ENCODE measurements around the gene TTC7B. TPM values are rescaled to one million over a fixed set of nuclear protein-coding genes. Genes with fewer than 3 reads are reported as not detected.

Gene TTC7B
- total and polyA plus RNA-seq, 2 donors (not counting 1 experiment from before 2014, with no cell fraction given) = 18.8 to 37.5 TPM

DNA sequence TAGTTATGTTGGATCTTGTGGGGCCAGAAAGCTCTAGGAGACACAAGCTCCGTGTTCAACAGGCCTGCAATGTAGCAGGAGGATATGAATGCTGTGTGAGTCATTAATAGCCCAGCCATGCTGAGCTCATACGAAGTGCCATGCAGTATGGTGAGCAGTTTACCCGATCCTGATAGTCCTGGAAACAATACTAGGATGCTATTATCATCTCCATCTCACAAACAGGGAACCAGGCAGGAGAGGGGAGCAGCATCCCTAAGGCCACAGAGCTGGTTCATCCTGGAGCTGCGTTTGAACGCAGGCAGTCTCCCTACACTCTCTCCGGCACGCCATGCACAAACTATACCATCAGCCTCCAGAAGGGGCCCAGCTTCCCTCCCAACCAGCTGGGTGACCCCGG is 20.5 kb downstream of the TTC7B start:
- Histone ChIP-seq H3K9ac (ENCODE audit: insufficient read depth, low read length) (no peak overlapping the region), H2AFZ (ENCODE audit: low read length) (peak overlapping the region; percentile 67)

DNA sequence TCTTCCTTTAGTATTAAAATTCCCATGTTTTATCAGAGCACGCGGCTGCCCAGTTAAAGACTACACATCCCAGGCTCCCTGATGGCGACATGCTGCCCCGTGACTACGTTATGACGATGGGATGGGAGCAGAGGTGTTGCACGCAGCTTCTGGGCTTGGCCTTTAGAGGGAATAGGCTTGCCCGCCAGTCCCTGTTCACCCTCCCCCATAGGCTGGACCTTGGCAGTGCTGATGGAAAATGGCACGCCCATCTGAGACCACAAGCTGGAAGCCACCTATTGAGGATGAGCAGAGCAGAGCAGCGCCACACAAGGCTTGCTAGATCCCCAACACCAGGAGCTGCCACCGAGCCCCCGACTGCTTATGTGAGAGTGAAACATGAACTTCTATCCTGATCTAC is 24.7 kb downstream of the TTC7B start:
- Histone ChIP-seq H3K4me3 (replicated peaks in 1 of 4; ENCODE audit: control extremely low read depth in 1 of 4, insufficient read depth in 1 of 4, low read depth in 3 of 4, low read length in 4 of 4) (no peak overlapping the region), H3K27ac (ENCODE audit: insufficient read depth, low read length) (no peak overlapping the region), H3K79me2 (ENCODE audit: control insufficient read depth, insufficient read depth, low read length) (no peaks in the 10 kb centered on the region), H3K9ac (ENCODE audit: insufficient read depth, low read length) (no peak overlapping the region), H2AFZ (ENCODE audit: low read length) (no peak overlapping the region), H3K4me2 (ENCODE audit: extremely low read depth, insufficient read depth, low read length) (no peak overlapping the region), H3K4me1 (ENCODE audit: control insufficient read depth, extremely low read depth, insufficient read depth, low read length) (peaks cover 13% of the 10 kb centered on the region), H3K36me3 (ENCODE audit: control insufficient read depth, insufficient read depth, low read length) (no peaks in the 10 kb centered on the region), H3K9me3 (ENCODE audit: control insufficient read depth, insufficient read depth, low read depth, low read length) (no peaks in the 10 kb centered on the region), H4K20me1 (ENCODE audit: control insufficient read depth, extremely low read depth, insufficient read depth, low read length) (no peaks in the 10 kb centered on the region), H3K27me3 (ENCODE audit: control insufficient read depth, insufficient read depth, low read length) (no peaks in the 10 kb centered on the region)
- DNase-seq (ENCODE audit: low read depth in 2 of 2) = no peak
- no peak for TF ChIP-seq EZH2 (IDR thresholded peaks at IDR 0.05; ENCODE audit: low read length, missing control alignments)
- TF ChIP-seq, protein P1, sequence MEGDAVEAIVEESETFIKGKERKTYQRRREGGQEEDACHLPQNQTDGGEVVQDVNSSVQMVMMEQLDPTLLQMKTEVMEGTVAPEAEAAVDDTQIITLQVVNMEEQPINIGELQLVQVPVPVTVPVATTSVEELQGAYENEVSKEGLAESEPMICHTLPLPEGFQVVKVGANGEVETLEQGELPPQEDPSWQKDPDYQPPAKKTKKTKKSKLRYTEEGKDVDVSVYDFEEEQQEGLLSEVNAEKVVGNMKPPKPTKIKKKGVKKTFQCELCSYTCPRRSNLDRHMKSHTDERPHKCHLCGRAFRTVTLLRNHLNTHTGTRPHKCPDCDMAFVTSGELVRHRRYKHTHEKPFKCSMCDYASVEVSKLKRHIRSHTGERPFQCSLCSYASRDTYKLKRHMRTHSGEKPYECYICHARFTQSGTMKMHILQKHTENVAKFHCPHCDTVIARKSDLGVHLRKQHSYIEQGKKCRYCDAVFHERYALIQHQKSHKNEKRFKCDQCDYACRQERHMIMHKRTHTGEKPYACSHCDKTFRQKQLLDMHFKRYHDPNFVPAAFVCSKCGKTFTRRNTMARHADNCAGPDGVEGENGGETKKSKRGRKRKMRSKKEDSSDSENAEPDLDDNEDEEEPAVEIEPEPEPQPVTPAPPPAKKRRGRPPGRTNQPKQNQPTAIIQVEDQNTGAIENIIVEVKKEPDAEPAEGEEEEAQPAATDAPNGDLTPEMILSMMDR (conservative IDR thresholded peaks at IDR 0.05 in 1 of 2, IDR thresholded peaks at IDR 0.05 in 1 of 2; ENCODE audit: low read depth in 1 of 2, low read length in 2 of 2) = no peak

More for the DNA sequence above, 20.5 kb downstream of the TTC7B start:
- peak; percentile 77 to 85 for DNase-seq (ENCODE audit: low read depth in 2 of 2)
- Histone ChIP-seq H4K20me1 (ENCODE audit: control insufficient read depth, extremely low read depth, insufficient read depth, low read length) (no peaks in the 10 kb centered on the region), H3K4me2 (ENCODE audit: extremely low read depth, insufficient read depth, low read length) (peak overlapping the region; percentile 52), H3K27ac (ENCODE audit: insufficient read depth, low read length) (peak overlapping the region; percentile 50), H3K79me2 (ENCODE audit: control insufficient read depth, insufficient read depth, low read length) (no peaks in the 10 kb centered on the region), H3K9me3 (ENCODE audit: control insufficient read depth, insufficient read depth, low read depth, low read length) (no peaks in the 10 kb centered on the region), H3K4me1 (ENCODE audit: control insufficient read depth, extremely low read depth, insufficient read depth, low read length) (peaks cover 13% of the 10 kb centered on the region), H3K4me3 (replicated peaks in 1 of 4; ENCODE audit: control extremely low read depth in 1 of 4, insufficient read depth in 1 of 4, low read depth in 3 of 4, low read length in 4 of 4) (no peak overlapping the region), H3K27me3 (ENCODE audit: control insufficient read depth, insufficient read depth, low read length) (no peaks in the 10 kb centered on the region), H3K36me3 (ENCODE audit: control insufficient read depth, insufficient read depth, low read length) (no peaks in the 10 kb centered on the region)
- TF ChIP-seq, protein P1 (conservative IDR thresholded peaks at IDR 0.05 in 1 of 2, IDR thresholded peaks at IDR 0.05 in 1 of 2; ENCODE audit: low read depth in 1 of 2, low read length in 2 of 2) = no peak
- no peak for TF ChIP-seq EZH2 (IDR thresholded peaks at IDR 0.05; ENCODE audit: low read length, missing control alignments)

DNA sequence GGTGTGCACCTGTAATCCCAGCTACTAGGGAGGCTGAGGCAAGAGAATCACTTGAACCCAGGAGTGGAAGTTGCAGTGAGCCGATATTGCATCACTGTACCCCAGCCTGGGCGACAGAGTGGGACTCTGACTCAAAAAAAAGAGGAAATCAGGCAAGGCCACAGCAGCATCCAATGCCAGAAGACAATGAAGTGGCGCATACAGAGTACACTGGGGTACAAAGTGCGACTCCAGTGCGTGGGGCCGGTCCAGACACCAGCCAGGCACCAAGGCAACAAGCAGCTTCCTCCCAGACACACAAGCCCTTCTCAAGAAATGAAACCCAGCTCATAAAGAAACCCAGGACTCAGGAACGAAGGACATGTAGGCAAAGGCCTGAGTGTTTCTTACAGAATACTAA is 28.2 kb downstream of the TTC7B start:
- no peak overlapping the region for H3K27ac ChIP-seq (ENCODE audit: insufficient read depth, low read length)
- H3K27me3 ChIP-seq (ENCODE audit: control insufficient read depth, insufficient read depth, low read length) = no peaks in the 10 kb centered on the region
- TF ChIP-seq EZH2 (IDR thresholded peaks at IDR 0.05; ENCODE audit: low read length, missing control alignments) = no peak
- TF ChIP-seq, protein P1 (conservative IDR thresholded peaks at IDR 0.05 in 1 of 2, IDR thresholded peaks at IDR 0.05 in 1 of 2; ENCODE audit: low read depth in 1 of 2, low read length in 2 of 2) = no peak
- H4K20me1 ChIP-seq (ENCODE audit: control insufficient read depth, extremely low read depth, insufficient read depth, low read length) = no peaks in the 10 kb centered on the region
- no peak overlapping the region for H2AFZ ChIP-seq (ENCODE audit: low read length)
- H3K9ac ChIP-seq (ENCODE audit: insufficient read depth, low read length) = no peak overlapping the region
- H3K4me2 ChIP-seq (ENCODE audit: extremely low read depth, insufficient read depth, low read length) = no peak overlapping the region
- no peaks in the 10 kb centered on the region for H3K9me3 ChIP-seq (ENCODE audit: control insufficient read depth, insufficient read depth, low read depth, low read length)
- peaks cover 2% of the 10 kb centered on the region for H3K36me3 ChIP-seq (ENCODE audit: control insufficient read depth, insufficient read depth, low read length)
- DNase-seq (ENCODE audit: low read depth in 2 of 2) = no peak
- no peaks in the 10 kb centered on the region for H3K4me1 ChIP-seq (ENCODE audit: control insufficient read depth, extremely low read depth, insufficient read depth, low read length)
- no peak overlapping the region for H3K4me3 ChIP-seq (replicated peaks in 1 of 4; ENCODE audit: control extremely low read depth in 1 of 4, insufficient read depth in 1 of 4, low read depth in 3 of 4, low read length in 4 of 4)
- H3K79me2 ChIP-seq (ENCODE audit: control insufficient read depth, insufficient read depth, low read length) = no peaks in the 10 kb centered on the region

Data from fibroblast of lung (primary cell).